Endodermal cell (in vitro differentiated cells): ENCODE data around the gene NEGR1. TPM values are rescaled to one million over a fixed set of nuclear protein-coding genes. Genes with fewer than 3 reads are reported as not detected.
A peak's percentile ranks its signal among the peaks of the same experiment; 100 is the strongest.

ENCODE experiments used
- DNase-seq: peaks from one replicate; pipeline ENCODE4 v3.0.0-alpha.2; 2017
- H3K27ac ChIP-seq: 2 replicates; pipeline ENCODE4 v1.5.1; 2013; ENCODE audit warnings: mild to moderate bottlenecking, low read depth, low read length, moderate library complexity
- H3K27me3 ChIP-seq: 2 replicates; pipeline ENCODE4 v1.6.1; 2013; ENCODE audit warnings: mild to moderate bottlenecking, low read length, moderate library complexity; ENCODE audit not compliant: insufficient read depth, control insufficient read depth, poor library complexity, severe bottlenecking
- H3K36me3 ChIP-seq: 2 replicates; pipeline ENCODE4 v1.7.0; 2013; ENCODE audit warnings: mild to moderate bottlenecking, low read length, moderate library complexity; ENCODE audit not compliant: control insufficient read depth, insufficient read depth
- H3K4me1 ChIP-seq: one replicate; pipeline ENCODE4 v1.7.0; 2013; ENCODE audit warnings: low read length; ENCODE audit not compliant: control insufficient read depth, insufficient read depth
- H3K4me3 ChIP-seq: 2 replicates; pipeline ENCODE4 v1.5.1; 2013; ENCODE audit warnings: mild to moderate bottlenecking, low read length, moderate library complexity
- H3K9ac ChIP-seq: 2 replicates; pipeline ENCODE4 v1.6.1; 2013; ENCODE audit warnings: mild to moderate bottlenecking, low read length, moderate library complexity; ENCODE audit not compliant: poor library complexity, severe bottlenecking; ENCODE audit errors: extremely low read depth
- H3K9me3 ChIP-seq: 2 replicates; pipeline ENCODE4 v1.6.1; 2013; ENCODE audit warnings: mild to moderate bottlenecking, low read length, moderate library complexity; ENCODE audit not compliant: control insufficient read depth
- H3K27ac Mint-ChIP-seq: 2 replicates; pipeline ENCODE4 v1.8.0; 2020; ENCODE audit warnings: mixed read lengths
- H3K27me3 Mint-ChIP-seq: 2 replicates; pipeline ENCODE4 v1.8.0; 2021; ENCODE audit warnings: mild to moderate bottlenecking, mixed read lengths; ENCODE audit not compliant: insufficient read depth
- H3K36me3 Mint-ChIP-seq: 2 replicates; pipeline ENCODE4 v1.8.0; 2020; ENCODE audit warnings: low read depth, mixed read lengths
- H3K4me1 Mint-ChIP-seq: 2 replicates; pipeline ENCODE4 v1.8.0; 2020; ENCODE audit warnings: mixed read lengths
- H3K4me3 Mint-ChIP-seq: 2 replicates; pipeline ENCODE4 v1.8.0; 2020; ENCODE audit warnings: mild to moderate bottlenecking, moderate library complexity, mixed read lengths
- H3K9me3 Mint-ChIP-seq: 2 replicates; pipeline ENCODE4 v1.8.0; 2020; ENCODE audit warnings: mild to moderate bottlenecking, mixed read lengths
- WGBS, 2 experiments: methylation state at CpG; one replicate each; pipeline versions ENCODE4 v1.1.5 to v1.1.7; 2013; ENCODE audit warnings: missing lambda C conversion rate in 2 of 2, mixed read lengths in 1 of 2; ENCODE audit not compliant: insufficient coverage in 1 of 2, insufficient read length in 1 of 2; 5-methylcytosine and 5-hydroxymethylcytosine counted together
- total RNA-seq, 2 donors: library from RNA; stranded (reverse); fragmentation: NEBNext Ultra II Directional in 1 of 2; extraction: Animal tissue kit (Norgen Biotek cat#: 25700) in 1 of 2; gene quantifications; 2 replicates in 1 of 2; 3 replicates in 1 of 2; pipeline ENCODE4 v1.2.1, GENCODE V29; 2021
- TF ChIP-seq, protein P1 (sequence below): fragments of 200-600 bp; sonication (generic); conservative IDR thresholded peaks from 2 replicates; pipeline ENCODE4 v1.5.0; 2021; ENCODE audit warnings: antibody characterized with exemption, mild to moderate bottlenecking

NEGR1 gene
- total RNA-seq, 2 donors from 2014 or later, result 1.5 to 2.1 TPM

DNA sequence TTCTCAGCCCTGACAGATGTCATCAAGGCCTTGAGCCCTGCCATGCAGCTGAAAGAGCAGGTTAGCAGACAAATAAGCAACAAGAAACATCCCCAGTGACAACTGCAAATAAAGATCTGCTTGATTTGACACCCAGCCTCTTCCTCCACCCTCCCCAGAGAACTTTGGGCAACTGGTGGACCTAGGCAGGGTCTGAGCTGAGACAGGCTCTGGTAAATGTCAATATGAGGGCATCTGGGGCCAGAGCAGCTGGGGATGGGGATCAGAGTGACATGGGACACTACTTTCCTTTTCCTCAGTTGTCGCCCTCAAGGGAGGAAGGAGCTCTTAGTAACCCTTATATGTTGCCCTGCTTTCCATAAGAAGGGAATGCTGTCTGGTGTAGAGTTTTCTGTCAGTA is 544.1 kb downstream of the NEGR1 start:
- DNase-seq, result no peak
- Histone ChIP-seq H3K27ac (no peak overlapping the region), H3K9me3 (no peaks in the 10 kb centered on the region), H3K9ac (no peak overlapping the region), H3K36me3 (no peaks in the 10 kb centered on the region), H3K27me3 (no peaks in the 10 kb centered on the region), H3K4me1 (no peaks in the 10 kb centered on the region), H3K4me3 (no peak overlapping the region)
- Mint-ChIP-seq H3K4me3 (no peak overlapping the region), H3K27ac (peak overlapping the region; percentile 66), H3K27me3 (no peaks in the 10 kb centered on the region), H3K4me1 (peaks cover 6% of the 10 kb centered on the region), H3K9me3 (no peaks in the 10 kb centered on the region), H3K36me3 (no peaks in the 10 kb centered on the region)
- WGBS, 2 experiments, result 88 to 100% methylated on average over 1 of the region's 1 CpG
- TF ChIP-seq, protein P1, sequence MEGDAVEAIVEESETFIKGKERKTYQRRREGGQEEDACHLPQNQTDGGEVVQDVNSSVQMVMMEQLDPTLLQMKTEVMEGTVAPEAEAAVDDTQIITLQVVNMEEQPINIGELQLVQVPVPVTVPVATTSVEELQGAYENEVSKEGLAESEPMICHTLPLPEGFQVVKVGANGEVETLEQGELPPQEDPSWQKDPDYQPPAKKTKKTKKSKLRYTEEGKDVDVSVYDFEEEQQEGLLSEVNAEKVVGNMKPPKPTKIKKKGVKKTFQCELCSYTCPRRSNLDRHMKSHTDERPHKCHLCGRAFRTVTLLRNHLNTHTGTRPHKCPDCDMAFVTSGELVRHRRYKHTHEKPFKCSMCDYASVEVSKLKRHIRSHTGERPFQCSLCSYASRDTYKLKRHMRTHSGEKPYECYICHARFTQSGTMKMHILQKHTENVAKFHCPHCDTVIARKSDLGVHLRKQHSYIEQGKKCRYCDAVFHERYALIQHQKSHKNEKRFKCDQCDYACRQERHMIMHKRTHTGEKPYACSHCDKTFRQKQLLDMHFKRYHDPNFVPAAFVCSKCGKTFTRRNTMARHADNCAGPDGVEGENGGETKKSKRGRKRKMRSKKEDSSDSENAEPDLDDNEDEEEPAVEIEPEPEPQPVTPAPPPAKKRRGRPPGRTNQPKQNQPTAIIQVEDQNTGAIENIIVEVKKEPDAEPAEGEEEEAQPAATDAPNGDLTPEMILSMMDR, result no peak

DNA sequence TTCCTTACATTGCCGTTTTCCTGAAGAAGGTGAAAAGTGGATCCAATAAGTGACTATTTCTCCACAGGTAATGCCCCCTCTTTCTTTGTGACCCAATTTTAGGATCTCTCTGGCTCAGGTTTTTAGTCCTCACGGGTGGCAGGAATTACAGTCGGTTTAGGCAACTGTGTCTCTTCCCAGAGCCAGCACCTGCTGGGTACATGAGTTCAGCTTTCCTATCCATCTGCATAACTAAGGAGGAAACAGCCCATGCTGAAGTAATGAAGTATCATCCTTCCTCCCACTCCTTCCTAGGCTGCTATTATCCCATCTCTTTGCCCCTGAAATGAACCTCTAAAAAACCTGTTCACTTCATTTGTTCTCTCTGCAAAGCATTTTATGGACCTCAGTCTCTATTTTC is 544.6 kb downstream of the NEGR1 start:
- Histone ChIP-seq H3K36me3 (no peaks in the 10 kb centered on the region), H3K4me1 (no peaks in the 10 kb centered on the region), H3K9ac (no peak overlapping the region), H3K27ac (no peak overlapping the region), H3K4me3 (no peak overlapping the region), H3K9me3 (no peaks in the 10 kb centered on the region), H3K27me3 (no peaks in the 10 kb centered on the region)
- Mint-ChIP-seq H3K36me3 (no peaks in the 10 kb centered on the region), H3K4me3 (no peak overlapping the region), H3K27ac (peak overlapping the region; percentile 66), H3K9me3 (no peaks in the 10 kb centered on the region), H3K4me1 (peaks cover 6% of the 10 kb centered on the region), H3K27me3 (no peaks in the 10 kb centered on the region)
- DNase-seq, result no peak
- TF ChIP-seq, protein P1, result no peak
- WGBS, 2 experiments, result 57 to 60% methylated on average over 2 to 3 of the region's 3 CpGs

DNA sequence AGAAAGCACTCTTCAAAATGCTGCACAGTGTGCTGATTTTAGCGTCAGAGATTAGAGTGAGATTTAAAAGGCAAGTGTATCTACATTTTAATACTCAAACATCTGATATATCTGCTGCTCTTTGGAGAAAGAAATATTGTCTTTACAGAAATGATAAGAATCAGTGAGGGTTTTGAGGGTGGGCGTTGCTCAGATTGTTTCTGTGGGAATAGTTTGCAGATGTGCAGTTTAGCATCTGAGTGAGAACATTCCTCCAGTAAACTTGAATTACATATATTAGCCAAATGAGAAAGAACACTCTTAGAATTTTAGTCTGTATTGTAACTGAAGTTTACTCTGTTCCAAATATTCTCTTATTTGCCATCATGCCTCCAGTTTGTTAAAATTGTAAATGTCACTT is 549.2 kb downstream of the NEGR1 start:
- Mint-ChIP-seq H3K4me1 (peaks cover 5% of the 10 kb centered on the region), H3K9me3 (no peaks in the 10 kb centered on the region), H3K27me3 (no peaks in the 10 kb centered on the region), H3K27ac (no peak overlapping the region), H3K4me3 (no peak overlapping the region), H3K36me3 (no peaks in the 10 kb centered on the region)
- no peaks in the 10 kb centered on the region for H3K27me3 ChIP-seq
- no peaks in the 10 kb centered on the region for H3K9me3 ChIP-seq
- no peak overlapping the region for H3K27ac ChIP-seq
- TF ChIP-seq, protein P1, result no peak
- no peak overlapping the region for H3K9ac ChIP-seq
- DNase-seq, result no peak
- no peaks in the 10 kb centered on the region for H3K4me1 ChIP-seq
- no peaks in the 10 kb centered on the region for H3K36me3 ChIP-seq
- WGBS, 2 experiments, result 80% methylated on average over 1 of the region's 2 CpGs; no CpG with 5 or more reads in 1 of the 2 experiments
- no peak overlapping the region for H3K4me3 ChIP-seq
